Suprapubic skin (tissue), 3 donors: Measurements from ENCODE around the gene BAIAP3.

ENCODE experiments used
- POLR2AphosphoS5 ChIP-seq, 3 donors: sonication (generic); formaldehyde crosslinking; IDR thresholded peaks; one replicate each; pipeline ENCODE4 v1.6.1; 2017; ENCODE audit warnings: antibody characterized with exemption in 3 of 3
- TF ChIP-seq, protein P1 (sequence below), 2 donors: fragments of 200-600 bp in 1 of 2; fragments of 450-650 bp in 1 of 2; sonication (generic) in 1 of 2; IDR thresholded peaks; one replicate each; pipeline ENCODE4 v1.5.1; 2016 to 2019; ENCODE audit warnings: antibody characterized with exemption in 2 of 2, mild to moderate bottlenecking in 1 of 2, moderate library complexity in 1 of 2

DNA sequence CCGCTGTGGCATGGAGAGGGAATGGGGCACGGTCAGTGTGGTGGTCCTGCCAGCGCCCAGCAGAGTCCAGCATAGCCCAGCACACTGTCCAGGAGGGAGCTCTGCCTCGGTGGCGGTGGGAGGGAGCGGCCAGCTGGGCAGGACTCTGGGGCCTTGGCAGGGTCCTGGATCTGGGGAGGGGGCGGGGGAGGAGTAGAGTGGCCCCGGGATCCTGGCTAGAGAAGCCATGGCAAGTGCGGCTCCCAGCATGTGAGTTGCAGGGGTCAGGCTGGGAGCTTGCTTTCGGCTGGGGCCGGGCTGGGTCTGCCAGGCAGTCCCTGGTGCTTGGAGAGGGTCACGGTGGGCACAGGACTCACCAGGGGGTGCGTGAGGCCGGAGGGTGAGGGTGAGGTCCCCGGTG, 22.1 kb downstream of the BAIAP3 start:
- TF ChIP-seq, protein P1, sequence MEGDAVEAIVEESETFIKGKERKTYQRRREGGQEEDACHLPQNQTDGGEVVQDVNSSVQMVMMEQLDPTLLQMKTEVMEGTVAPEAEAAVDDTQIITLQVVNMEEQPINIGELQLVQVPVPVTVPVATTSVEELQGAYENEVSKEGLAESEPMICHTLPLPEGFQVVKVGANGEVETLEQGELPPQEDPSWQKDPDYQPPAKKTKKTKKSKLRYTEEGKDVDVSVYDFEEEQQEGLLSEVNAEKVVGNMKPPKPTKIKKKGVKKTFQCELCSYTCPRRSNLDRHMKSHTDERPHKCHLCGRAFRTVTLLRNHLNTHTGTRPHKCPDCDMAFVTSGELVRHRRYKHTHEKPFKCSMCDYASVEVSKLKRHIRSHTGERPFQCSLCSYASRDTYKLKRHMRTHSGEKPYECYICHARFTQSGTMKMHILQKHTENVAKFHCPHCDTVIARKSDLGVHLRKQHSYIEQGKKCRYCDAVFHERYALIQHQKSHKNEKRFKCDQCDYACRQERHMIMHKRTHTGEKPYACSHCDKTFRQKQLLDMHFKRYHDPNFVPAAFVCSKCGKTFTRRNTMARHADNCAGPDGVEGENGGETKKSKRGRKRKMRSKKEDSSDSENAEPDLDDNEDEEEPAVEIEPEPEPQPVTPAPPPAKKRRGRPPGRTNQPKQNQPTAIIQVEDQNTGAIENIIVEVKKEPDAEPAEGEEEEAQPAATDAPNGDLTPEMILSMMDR (IDR thresholded peaks at IDR 0.05), result no peak
- no peak for TF ChIP-seq POLR2AphosphoS5 (IDR thresholded peaks at IDR 0.05)
